K562 (cell line): ENCODE results near the gene THEMIS. TPM values are rescaled to one million over a fixed set of nuclear protein-coding genes. Genes with fewer than 3 reads are reported as not detected.

Experiments used
- ATAC-seq: fragments of 200-7000 bp; cut with Tn5 transposase; 3 replicates; pipeline ENCODE4 v1.9.1; 2020; ENCODE audit warnings: moderate library complexity
- BruUV-seq: library from RNA; stranded (reverse); fragments of 400-500 nt; replicated peaks from 2 replicates; lab custom pipeline; 2021; lab: Mats Ljungman, UMichigan
- CTCF ChIA-PET: fragments of 300-600 bp; formaldehyde crosslinking; extraction: SDS; loops from one replicate; lab custom pipeline; 2021; ENCODE audit warnings: low intra/inter-chr PET ratio; lab: Yijun Ruan, JAX
- POLR2A ChIA-PET: fragments of 300-600, 350-650 bp; sonication (Branson Sonifier 250); formaldehyde crosslinking; extraction: SDS; loops from one replicate; lab custom pipeline; 2021; ENCODE audit warnings: antibody characterized with exemption, inconsistent platforms; lab: Yijun Ruan, JAX
- DNase-seq, 4 experiments: peaks; one replicate each; pipeline versions ENCODE4 v3.0.0 to v3.0.0-alpha.2; 2011 to 2018; ENCODE audit warnings: low spot score in 3 of 4, mixed read lengths in 3 of 4; ENCODE audit errors: extremely low read depth in 1 of 4
- FAIRE-seq: peaks from 2 replicates; lab custom pipeline; 2011; peaks lifted over from hg19 to GRCh38; lab: Jason Lieb, UNC
- H2AFZ ChIP-seq: 2 replicates; pipeline ENCODE4 v1.6.0; 2011; ENCODE audit warnings: low read depth, low read length, control low read depth, inconsistent platforms
- H3K27ac ChIP-seq: fragments of 200-600 bp; 3 replicates; pipeline ENCODE4 v1.8.0; 2011; ENCODE audit warnings: low read depth, mild to moderate bottlenecking, control low read depth, inconsistent platforms, low read length, moderate library complexity, mixed read lengths; ENCODE audit errors: extremely low read depth
- H3K27me3 ChIP-seq, 2 experiments: fragments of 300-600 bp in 1 of 2; 2 replicates in 1 of 2; 3 replicates in 1 of 2; pipeline versions ENCODE4 v1.6.0 to v1.8.0; 2011; ENCODE audit warnings: inconsistent platforms in 2 of 2, low read length in 2 of 2, mild to moderate bottlenecking in 1 of 2, mixed read lengths in 1 of 2, moderate library complexity in 1 of 2; ENCODE audit not compliant: control insufficient read depth in 2 of 2, insufficient read depth in 2 of 2
- H3K36me3 ChIP-seq: fragments of 300-600 bp; 3 replicates; pipeline ENCODE4 v1.8.0; 2011; ENCODE audit warnings: mild to moderate bottlenecking, low read length, inconsistent platforms; ENCODE audit not compliant: control insufficient read depth, insufficient read depth
- H3K4me1 ChIP-seq, 2 experiments: fragments of 200-600 bp in 1 of 2; replicated peaks in 1 of 2; 2 replicates in 1 of 2; 3 replicates in 1 of 2; pipeline versions ENCODE4 v1.5.1 to v1.8.0; 2011; ENCODE audit warnings: inconsistent platforms in 2 of 2, low read length in 2 of 2, mild to moderate bottlenecking in 1 of 2, mixed read lengths in 1 of 2, moderate library complexity in 1 of 2; ENCODE audit not compliant: control insufficient read depth in 2 of 2, insufficient read depth in 2 of 2
- H3K4me2 ChIP-seq: 2 replicates; pipeline ENCODE4 v1.6.1; 2011; ENCODE audit warnings: low read length, control low read depth, inconsistent platforms, mixed read lengths; ENCODE audit not compliant: insufficient read depth
- H3K4me3 ChIP-seq: fragments of 200-600 bp; sonication (generic), shearing (Covaris generic); 2 replicates; pipeline ENCODE4 v1.5.1; 2016; ENCODE audit warnings: control low read depth, inconsistent platforms
- H3K79me2 ChIP-seq: fragments of 200-600 bp; 3 replicates; pipeline ENCODE4 v1.8.0; 2011; ENCODE audit warnings: low read length, inconsistent platforms; ENCODE audit not compliant: control insufficient read depth, insufficient read depth
- H3K9ac ChIP-seq, 2 experiments: 2 replicates each; pipeline versions ENCODE4 v1.6.0 to v1.6.1; 2011; ENCODE audit warnings: low read depth in 2 of 2, low read length in 2 of 2, control low read depth in 1 of 2, inconsistent platforms in 1 of 2, mild to moderate bottlenecking in 1 of 2, mixed read lengths in 1 of 2; ENCODE audit not compliant: insufficient read depth in 1 of 2
- H3K9me1 ChIP-seq: one replicate; pipeline ENCODE4 v1.6.0; 2011; ENCODE audit warnings: inconsistent platforms, mild to moderate bottlenecking, low read length, moderate library complexity; ENCODE audit not compliant: control insufficient read depth, insufficient read depth
- H3K9me3 ChIP-seq: replicated peaks from 2 replicates; pipeline ENCODE4 v1.5.1; 2011; ENCODE audit warnings: low read depth, low read length, inconsistent platforms; ENCODE audit not compliant: control insufficient read depth, insufficient read depth
- H4K20me1 ChIP-seq: replicated peaks from 2 replicates; pipeline ENCODE4 v1.6.1; 2011; ENCODE audit warnings: low read length, inconsistent platforms, mixed read lengths; ENCODE audit not compliant: control insufficient read depth, insufficient read depth
- RAD21 ChIP-seq, 2 experiments: fragments of 250-450 bp in 1 of 2; fragments of 450-650 bp in 1 of 2; sonication (Bioruptor Pico) in 1 of 2; formaldehyde crosslinking in 1 of 2; IDR thresholded peaks in 1 of 2; conservative IDR thresholded peaks in 1 of 2; 2 replicates each; pipeline versions ENCODE4 v1.4.0 to v1.8.0; 2020 to 2022; ENCODE audit warnings: mild to moderate bottlenecking in 2 of 2, moderate library complexity in 1 of 2
- TAL1 ChIP-seq: fragments of 450-650 bp; IDR thresholded peaks from 2 replicates; pipeline ENCODE4 v1.6.1; 2016; ENCODE audit warnings: mild to moderate bottlenecking
- ZBTB40 ChIP-seq, 2 experiments: fragments of 450-650 bp in 1 of 2; sonication (generic) in 1 of 2; formaldehyde crosslinking in 1 of 2; IDR thresholded peaks; 2 replicates each; pipeline versions ENCODE4 v1.7.1 to v1.9.0; 2016 to 2022; ENCODE audit warnings: inconsistent platforms in 1 of 2, mild to moderate bottlenecking in 1 of 2, missing genetic modification reagents in 1 of 2
- ZNF408 ChIP-seq: fragments of 250-450 bp; sonication (Bioruptor Pico); IDR thresholded peaks from 2 replicates; pipeline ENCODE4 v1.4.0; 2020; ENCODE audit warnings: low read depth, mild to moderate bottlenecking, moderate library complexity
- WGBS: fragments of 100-300 bp; shearing (Covaris generic); methylation state at CpG from one replicate; pipeline ENCODE4 v1.1.6; 2016; ENCODE audit warnings: low coverage, mixed read lengths; ENCODE audit not compliant: insufficient coverage; ENCODE audit errors: missing lambda C conversion rate; 5-methylcytosine and 5-hydroxymethylcytosine counted together
- in situ Hi-C: fragments of 300-500 bp; cut with MboI; formaldehyde crosslinking; loops from 4 replicates; pipeline ENCODE4 v1.15.0; 2018; ENCODE audit warnings: inconsistent platforms, mixed read lengths
- intact Hi-C: fragments of 100-400 bp; cut with micrococcal nuclease; formaldehyde crosslinking; loops from 2 replicates; pipeline ENCODE4 v1.14.2; 2022
- polyA plus RNA-seq, 8 experiments: library from polyadenylated mRNA; depleted of rRNA in 4 of 8; stranded (reverse) in 5 of 8; unstranded in 3 of 8; fragments of >200 nt; fragmentation: Nextera tagmentation in 2 of 8; fragmentation: Illumina TruSeq in 1 of 8; extraction: Ambion mirVana in 2 of 8; extraction: Trizol in 1 of 8; gene quantifications; 2 replicates each; pipeline versions ENCODE4 v1.2.1 to v1.2.3, GENCODE V29; 2011 to 2014; ENCODE audit warnings: inconsistent platforms in 1 of 8, missing spikeins in 1 of 8
- total RNA-seq, 7 experiments: library from RNA; depleted of rRNA in 6 of 7; stranded (reverse); fragments of >200 nt in 6 of 7; fragmentation: Illumina TruSeq in 2 of 7; extraction: Trizol in 2 of 7; gene quantifications; 2 replicates each; pipeline versions ENCODE4 v1.2.1 to v1.2.3, GENCODE V29; 2011 to 2021; ENCODE audit warnings: low replicate concordance in 1 of 7

Gene THEMIS
- total and polyA plus RNA-seq, 9 of the 15 experiments (the other 6 are each of a cell fraction or from before 2014, with no cell fraction given), result 0.09 TPM; not detected in 8

- ATAC-seq, result no peak
- no peak for TF ChIP-seq TAL1
- TF ChIP-seq RAD21 (CRISPR knock-in tag; conservative IDR thresholded peaks at IDR 0.05 in 1 of 2, IDR thresholded peaks at IDR 0.05 in 1 of 2), result peak in 1 of 2 experiments; percentile 12; a peak in 1 of 4 replicates
- no peak for FAIRE-seq
- Histone ChIP-seq H3K9me3 (no peaks in the 10 kb centered on the region; the same call in 1 of the 2 replicates), H3K4me2 (no peak overlapping the region), H3K9ac (no peak overlapping the region), H3K27me3 (no peaks in the 10 kb centered on the region), H3K9me1 (no peaks in the 10 kb centered on the region), H3K36me3 (no peaks in the 10 kb centered on the region), H4K20me1 (no peaks in the 10 kb centered on the region), H3K79me2 (no peaks in the 10 kb centered on the region), H3K27ac (no peak overlapping the region), H3K4me3 (no peak overlapping the region), H2AFZ (no peak overlapping the region), H3K4me1 (no peaks in the 10 kb centered on the region)
- BruUV-seq, result no TSS peak
- no peak for DNase-seq
- ChIA-PET CTCF (no interaction called here), POLR2A (no interaction called here)
- 4% methylated on average over 4 of the region's 4 CpGs for WGBS
- in situ Hi-C loops, result no loop called here
- intact Hi-C loops, result no loop called here
Measured at GRCh38 chr6:127855542-127856159, 45.2 kb downstream of the THEMIS start.

GRCh38 chr6:127854009-127854408 lies 46.8 kb downstream of the THEMIS start:
- Histone ChIP-seq H3K4me2 (no peak overlapping the region), H3K36me3 (no peaks in the 10 kb centered on the region), H3K4me1 (no peaks in the 10 kb centered on the region), H3K9me3 (no peaks in the 10 kb centered on the region), H3K9ac (no peak overlapping the region), H3K79me2 (no peaks in the 10 kb centered on the region), H3K27ac (no peak overlapping the region)
- WGBS, result 0% methylated on average over 1 of the region's 1 CpG
- no TSS peak for BruUV-seq
- FAIRE-seq, result no peak
- CTCF ChIA-PET, result no interaction called here
- POLR2A ChIA-PET, result no interaction called here
- ATAC-seq, result no peak
- intact Hi-C loops, result no loop called here
- peak; percentile 63 for TF ChIP-seq ZBTB40 (IDR thresholded peaks at IDR 0.05)
- no peak for TF ChIP-seq ZBTB40 (CRISPR knock-in tag; IDR thresholded peaks at IDR 0.05)
- TF ChIP-seq ZNF408 (CRISPR knock-in tag), result no peak
- TF ChIP-seq, all 486 proteins: peak for 1
- Histone ChIP-seq H2AFZ (no peak overlapping the region), H3K4me3 (no peak overlapping the region), H3K27me3 (no peaks in the 10 kb centered on the region), H4K20me1 (no peaks in the 10 kb centered on the region), H3K9me1 (no peaks in the 10 kb centered on the region)
- in situ Hi-C loops, result no loop called here
- DNase-seq, result no peak
